ENCODE data around the gene COL26A1.
"Not testable (repeated sequence)": the region's sequence is repeated elsewhere in the genome, so short reads cannot be mapped to it uniquely, and the experiment has no call there.

COL26A1 gene

DNA sequence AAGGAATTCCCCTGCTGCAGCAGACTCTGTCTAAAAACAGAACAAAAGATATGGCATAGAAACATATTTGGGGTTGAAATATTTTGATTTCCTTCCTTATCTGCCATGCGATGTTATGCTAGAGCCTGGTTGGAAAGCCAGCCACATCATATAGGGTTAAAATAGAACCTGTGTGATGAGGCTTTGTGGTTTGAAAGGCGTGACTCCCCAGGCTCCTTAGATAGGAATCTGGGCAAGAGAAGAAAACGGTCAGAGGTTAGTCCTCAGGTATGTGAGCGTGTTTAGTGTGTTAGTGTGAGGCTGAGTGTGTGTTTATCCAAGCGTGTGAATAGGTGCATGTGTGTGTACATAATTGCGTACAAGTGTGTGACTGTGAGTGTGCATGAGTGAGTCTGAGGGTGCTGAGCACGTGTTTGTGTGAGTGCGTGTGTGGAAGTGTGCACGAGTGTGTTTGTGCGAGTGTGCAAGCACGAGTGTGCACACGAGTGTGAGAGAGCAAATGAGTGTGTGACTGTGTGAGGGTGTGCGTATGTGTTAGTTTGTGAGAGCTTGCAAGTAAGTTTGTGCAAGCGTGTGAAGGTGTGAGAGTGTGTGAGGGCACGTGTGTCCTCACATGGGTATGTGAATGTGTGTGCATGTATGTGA lies 79.9 kb downstream of the COL26A1 start:
- DNase-seq (ENCODE audit: low spot score), result no peak

DNA sequence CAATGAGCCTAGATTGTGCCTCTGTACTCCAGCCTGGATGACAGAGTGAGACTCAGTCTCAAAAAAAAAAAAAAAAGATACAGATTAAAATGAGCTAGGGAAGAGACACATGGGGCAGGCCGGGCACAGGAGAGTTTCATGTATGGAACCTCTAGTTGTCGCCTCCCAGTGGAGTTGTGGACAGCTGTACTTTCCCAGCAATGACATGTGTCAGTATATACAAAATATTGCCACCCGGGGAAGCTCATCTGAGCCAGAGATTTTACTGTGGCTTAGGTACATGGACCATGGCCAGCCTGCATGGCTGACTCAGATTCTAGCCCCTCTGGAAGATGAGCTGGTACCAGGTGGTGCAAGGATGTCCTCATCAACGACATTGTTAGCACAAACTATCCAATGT lies 87.4 kb downstream of the COL26A1 start:
- no peak for DNase-seq (ENCODE audit: low spot score)

DNA sequence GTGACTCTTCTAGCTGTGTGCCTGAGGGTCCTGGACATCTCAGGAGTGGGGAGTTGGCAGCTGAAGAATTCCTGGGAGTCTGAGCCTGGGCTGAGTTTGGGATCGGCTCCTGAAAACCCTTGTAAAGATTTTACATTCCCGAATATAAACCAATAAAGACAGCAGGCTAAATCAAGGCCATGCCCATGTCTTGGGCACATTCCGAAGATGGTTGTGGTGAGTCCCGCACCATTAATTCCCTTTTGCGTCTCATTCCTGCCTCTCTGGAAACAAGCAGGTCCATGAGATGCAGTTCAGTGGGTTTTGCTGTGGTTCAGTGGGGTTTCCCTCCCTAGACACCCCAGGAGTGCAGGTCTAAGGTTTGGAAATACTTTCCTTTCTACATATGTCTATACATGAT lies 90.9 kb downstream of the COL26A1 start:
- no peak for DNase-seq (ENCODE audit: low spot score)

DNA sequence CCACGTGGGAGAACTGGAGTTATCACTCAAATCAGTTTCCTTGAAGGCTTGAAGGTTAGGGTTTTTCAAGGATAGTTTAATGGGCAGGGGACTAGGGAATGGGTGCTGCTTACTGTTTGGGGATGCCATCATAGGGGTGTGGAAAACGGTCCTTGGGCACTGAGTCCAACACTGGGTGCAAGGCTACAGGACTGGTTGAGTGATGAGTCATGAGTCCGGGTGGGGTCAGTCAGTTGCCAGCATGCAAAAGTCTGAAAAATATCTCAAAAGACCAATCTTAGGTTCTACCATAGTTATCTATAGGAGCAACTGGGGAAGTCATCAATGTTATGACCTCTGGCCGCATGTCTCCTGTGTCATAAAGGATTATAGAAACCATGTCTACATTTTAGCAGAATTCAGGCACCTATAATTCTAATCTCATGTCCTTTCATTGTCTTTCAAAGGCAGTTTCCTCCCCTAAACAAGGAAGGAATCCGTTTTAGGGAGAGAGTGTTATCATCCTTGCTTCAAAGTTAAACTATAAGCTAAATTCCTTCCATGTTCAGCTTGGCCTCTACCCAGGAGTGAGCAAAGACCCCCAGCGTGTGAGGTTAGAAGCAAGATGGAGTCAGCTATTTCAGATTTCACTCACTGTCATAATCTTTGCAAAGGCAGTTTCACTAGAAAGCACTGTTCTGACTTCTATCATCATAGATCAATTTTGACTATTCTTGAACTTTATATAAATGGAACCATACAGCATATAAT lies 94.5 kb downstream of the COL26A1 start:
- no peak for DNase-seq (ENCODE audit: low spot score)

DNA sequence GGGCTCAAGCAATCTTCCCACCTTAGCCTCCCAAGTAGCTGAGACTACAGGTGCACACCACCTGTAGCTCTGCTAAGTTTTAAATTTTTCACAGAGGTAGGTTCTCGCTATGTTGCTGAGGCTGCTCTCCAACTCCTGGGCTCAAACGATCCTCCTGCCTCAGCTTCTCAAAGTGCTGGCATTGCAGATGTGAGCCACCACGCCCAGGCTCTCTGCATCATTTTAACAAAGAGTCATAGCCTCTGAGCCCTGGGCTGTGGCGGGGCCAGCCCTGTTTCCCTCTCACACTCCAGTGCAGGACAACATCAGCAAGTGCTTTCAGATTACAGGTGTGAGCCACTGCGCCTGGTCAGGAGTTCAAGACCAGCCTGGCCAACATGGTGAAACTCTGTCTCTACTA lies 102.5 kb downstream of the COL26A1 start:
- no peak for DNase-seq (ENCODE audit: low spot score)

DNA sequence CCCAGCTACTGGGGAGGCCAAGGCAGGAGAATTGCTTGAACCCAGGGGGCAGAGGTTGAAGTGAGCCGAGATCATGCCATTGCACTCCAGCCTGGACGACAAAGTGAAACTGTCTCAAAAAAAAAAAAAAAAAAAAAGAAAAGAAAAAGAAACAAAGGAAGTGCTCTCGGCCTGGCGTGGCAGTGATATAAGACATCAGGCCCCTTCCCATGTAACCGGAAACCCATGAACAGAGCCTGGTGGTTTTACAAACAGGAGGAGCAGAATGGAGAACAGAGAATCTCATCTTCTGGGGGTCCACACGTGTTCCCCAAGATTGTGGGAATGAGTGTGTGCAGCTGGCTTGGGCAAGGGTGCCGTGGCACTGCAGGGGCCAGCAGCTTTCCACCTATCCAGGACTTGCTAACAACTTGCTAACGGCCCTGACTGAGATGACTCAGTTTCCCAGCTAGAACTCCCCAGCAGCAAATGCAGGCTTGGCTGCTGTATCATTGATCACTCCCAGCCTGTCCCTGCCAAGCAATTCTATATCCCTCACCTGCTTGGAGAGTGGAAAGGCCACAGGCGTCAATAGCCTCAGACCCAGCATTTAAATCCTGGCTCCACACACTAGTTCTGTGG lies 103.0 kb downstream of the COL26A1 start:
- DNase-seq (ENCODE audit: low spot score), result no peak

DNA sequence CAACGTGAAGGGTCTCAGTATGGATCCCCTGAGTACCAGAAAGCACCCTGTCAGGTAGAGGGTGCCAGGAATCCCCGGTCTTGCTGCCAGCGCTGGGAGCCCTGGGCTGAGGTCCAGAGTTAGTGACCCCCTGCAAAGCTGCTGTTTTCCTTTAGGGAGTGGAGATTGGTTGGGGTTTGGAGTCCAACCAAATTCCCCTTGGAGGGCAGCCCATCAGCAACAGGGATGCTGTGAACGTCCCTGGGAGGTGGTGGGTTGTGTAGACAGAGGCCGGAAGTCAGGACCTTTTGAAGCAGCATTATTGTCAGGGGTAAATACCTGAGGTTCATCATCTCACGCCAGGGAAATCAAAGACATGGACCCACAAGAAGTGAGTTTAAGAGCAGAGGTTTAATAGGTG lies 104.2 kb downstream of the COL26A1 start:
- DNase-seq (ENCODE audit: low spot score), result no peak

DNA sequence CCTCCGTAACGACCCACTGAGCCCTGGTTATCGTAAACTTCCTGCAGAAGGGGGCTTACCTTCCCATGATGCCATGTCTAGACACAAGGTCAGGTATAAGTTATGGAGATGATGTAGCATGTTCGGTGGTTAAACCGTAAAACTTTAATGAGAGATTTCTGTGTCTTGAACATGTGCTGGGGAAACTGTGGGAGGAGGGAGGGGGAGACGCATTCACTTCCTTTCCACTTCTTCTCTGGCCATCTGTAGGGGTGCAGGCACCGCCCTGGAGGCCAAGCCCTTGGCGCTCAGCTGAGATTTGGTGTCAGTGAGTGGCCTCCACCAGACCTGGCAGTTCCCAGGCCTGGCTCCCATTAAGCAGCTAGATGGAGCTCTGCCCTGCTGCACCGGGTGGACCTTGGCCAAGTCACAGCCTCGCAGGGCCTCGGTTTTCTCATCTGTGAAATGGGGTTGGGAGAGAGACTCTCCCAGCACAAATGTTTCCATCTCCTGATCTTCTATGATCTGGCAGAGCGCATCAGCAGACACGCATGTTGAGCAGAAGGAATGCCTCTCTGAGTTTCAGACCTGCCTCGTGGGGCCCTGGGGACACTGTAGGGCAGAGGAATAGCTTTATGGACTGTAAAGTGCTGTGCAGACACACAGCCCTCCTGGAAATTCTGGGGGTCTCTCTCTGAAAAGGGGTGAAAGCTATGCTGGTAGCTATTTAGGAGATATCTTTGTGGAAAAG lies 106.0 kb downstream of the COL26A1 start:
- no peak for DNase-seq (ENCODE audit: low spot score)

DNA sequence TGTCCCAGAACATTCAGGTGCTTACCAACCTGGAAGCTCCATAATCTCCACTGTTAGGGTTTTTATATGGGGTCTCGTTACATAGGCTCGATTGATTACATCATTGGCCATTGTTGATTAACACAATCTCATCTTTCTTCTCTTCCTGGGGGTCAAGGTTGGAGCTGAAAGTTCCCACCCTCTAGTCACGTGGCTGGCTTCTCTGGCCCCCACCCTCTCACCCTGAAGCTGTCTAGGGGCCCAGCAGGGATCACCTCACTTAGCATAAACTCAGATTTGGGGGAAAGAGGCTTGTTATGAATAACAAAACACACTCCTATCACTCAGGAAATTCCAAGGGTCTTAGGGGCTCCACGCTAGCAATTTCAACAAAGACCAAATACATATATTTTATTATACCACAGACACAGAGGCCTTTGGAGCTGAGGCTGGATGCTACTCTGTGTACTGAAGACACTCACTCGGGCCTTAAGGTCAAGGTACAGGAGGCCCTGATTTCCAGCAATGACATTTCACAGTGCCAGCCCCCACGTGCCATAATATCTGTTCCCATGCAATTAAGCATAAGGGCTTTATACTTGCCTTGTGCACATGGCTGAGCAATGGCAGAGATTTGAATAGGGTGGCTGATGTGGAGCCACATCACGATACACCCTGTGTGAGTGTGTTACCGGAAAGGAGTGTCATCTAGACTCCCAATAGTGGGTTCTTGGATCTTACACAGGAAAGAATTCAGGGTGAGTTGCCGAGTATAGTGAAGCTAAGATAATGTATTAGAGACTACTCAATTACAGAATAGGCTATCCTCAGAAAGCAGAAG lies 108.2 kb downstream of the COL26A1 start:
- DNase-seq (ENCODE audit: low spot score), result no peak

DNA sequence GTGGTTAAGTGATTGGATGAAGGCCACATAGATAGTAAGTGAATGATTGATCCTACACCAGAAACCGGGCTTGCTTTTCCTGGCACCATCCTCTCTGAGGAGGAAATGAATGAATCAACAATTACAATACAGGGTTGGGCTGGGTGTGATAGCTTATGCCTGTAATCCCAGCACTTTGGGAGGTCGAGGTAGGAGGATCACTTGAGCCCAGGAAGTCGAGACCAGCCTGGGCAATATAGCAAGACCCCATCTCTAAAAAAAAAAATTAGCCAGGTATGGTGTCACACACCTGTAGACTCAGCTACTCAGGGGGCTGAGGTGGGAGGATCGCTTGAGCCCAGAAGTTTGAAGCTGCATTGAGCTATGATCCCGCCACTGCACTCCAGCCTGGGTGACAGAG lies 111.5 kb downstream of the COL26A1 start:
- no peak for DNase-seq (ENCODE audit: low spot score)

DNA sequence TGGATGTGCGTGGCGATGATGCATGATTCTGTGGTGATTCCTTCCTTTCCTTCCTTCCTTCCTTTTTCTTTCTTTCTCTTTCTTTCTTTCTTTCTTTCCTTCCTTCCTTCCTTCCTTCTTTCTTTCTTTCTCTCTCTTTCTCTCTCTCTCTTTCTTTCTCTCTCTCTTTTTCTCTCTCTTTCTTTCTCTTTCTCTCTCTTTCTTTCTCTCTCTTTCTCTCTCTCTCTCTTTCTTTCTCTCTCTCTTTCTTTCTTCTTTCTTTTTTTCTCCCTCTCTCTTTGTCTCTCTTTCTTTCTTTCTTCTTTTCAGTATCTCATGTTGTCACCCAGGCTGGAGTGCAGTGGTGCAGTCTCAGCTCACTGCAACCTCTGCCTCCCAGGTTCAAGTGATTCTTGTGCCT lies 113.0 kb downstream of the COL26A1 start:
- not testable (repeated sequence) for DNase-seq (ENCODE audit: low spot score)

DNA sequence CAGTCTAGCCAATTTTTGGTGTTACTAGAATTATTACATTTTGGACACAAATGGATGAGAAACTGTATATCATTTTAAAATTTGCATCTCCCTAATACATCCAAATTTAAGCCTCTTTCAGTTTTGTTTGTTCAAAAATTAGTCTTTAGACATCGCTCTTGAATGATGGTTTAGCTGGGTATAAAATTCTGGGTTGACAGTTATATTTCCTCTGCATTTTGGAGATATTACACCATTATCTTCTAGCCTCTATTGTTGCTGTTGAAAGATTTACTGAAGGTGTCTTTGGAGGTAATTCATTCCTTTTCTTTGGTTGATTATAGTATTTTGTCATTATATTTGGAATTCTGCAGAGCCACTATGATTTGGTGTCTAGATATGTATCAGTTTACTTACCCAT lies 116.5 kb downstream of the COL26A1 start:
- no peak for DNase-seq (ENCODE audit: low spot score)

DNA sequence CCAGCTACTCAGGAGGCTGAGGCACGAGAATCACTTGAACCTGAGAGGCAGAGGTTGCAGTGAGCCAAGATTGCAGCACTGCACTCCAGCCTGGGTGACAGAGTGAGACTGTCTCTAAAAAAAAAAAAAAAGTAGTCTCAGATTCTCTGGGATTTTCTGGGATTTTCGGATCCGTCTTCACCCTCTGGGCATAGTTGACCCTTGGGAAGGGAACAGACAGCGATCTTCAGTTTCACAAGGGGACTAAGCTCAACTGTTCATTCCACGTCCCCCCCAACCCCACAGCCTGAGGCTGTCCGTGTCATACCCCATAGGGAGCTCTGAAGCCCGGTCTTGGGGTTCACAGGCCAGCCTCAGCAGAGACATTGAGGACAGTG lies 123.4 kb downstream of the COL26A1 start:
- not testable (repeated sequence) for DNase-seq (ENCODE audit: low spot score)

DNA sequence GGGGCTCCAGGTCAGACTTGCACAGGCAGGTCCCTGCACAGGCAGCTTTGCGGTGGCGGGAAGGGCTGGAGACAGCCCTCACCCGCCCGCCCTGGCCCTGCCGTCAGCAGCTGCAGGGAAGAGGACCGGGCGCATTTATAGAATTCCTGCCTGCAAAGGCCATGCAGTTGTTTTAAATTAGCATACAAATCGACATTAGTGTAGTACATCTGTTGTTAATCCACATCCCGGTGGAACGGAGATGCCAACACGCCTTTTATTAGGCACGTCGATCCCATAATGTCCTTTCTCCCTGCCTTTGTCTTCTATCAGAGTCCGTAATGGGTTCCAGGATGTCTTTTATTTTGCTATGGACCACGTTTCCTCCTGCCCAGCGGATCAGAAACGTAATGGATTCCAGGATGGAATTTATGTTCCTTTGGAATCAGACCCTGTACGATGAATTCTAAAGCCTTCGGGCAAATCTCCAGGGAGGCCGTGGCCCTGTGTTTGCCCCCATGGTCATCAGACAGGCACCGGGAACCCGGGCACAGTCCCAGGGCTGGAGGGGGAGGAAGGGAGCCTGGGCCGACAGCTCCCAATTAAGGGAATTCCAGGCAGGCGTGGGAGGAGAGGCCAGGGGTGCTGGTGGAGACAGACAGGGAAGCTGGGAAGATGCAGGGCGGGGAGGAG lies 123.9 kb downstream of the COL26A1 start:
- no peak for DNase-seq (ENCODE audit: low spot score)

DNA sequence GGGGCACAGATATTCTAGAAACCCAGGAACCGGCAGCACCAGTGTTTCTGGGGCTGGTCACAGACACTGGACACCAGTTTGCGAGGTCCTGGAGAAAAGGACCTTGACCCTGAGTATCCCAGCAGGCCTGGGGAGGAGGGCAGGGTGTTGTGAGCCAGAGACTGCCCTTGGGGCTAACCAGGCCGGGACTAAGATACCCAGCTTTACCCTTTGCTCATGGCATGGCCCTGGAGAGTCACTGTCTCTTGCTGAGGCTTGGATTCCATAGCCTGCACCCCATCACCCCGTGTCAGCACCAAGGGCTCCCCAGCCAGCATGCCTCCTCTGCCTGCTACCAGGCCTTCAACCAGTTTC lies 124.4 kb downstream of the COL26A1 start:
- no peak for DNase-seq (ENCODE audit: low spot score)

DNA sequence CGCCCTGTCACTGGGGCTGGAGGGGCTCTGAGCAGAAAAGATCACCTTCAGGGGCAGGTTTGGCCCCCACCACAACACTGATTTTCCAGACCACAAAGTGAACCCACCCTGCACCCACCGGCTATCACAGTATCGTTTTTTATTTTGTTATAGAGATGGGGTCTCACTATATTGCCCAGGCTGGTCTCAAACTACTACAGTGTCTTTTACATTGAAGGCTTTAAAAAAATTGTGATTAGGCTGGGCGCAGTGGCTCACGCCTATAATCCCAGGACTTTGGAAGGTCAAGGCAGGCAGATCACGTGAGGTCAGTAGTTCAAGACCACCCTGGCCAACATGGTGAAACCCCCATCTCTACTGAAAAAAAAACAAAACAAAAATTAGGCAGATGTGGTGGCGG lies 125.1 kb downstream of the COL26A1 start:
- DNase-seq (ENCODE audit: low spot score), result no peak

DNA sequence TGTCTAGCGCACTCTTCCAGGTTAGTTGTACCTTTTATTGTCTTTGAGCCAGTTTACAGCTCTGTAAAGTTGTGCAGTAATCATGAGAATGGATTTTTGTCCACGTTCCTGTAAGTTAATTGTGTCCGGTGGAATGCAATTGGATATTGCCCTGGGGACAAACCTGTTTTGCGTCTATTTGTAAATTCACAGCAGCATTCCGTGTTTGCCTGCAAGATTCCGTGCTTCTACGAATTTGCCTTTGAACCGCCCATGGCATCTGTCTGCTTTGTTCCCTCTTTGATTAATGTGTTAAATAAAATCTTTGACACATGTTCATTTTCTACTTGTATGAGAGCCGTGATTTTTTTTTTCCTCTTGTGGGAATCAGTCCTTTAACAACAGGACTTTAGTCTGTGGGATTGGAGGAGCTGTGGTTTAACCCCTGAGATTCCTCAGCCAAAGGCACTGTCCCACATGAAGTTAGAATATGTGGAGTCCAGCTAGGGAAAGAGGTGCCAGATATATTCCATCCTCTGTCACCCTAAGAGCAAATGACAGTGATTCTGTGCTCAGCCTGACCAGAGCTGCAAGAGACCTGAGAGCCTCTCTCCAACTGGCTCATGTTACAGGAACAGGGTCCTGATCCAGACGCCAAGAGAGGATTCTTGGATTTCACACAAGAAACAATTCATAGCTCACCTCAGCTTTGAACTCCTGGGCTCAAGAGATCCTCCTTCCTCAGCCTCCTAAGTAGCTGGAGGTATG lies 126.3 kb downstream of the COL26A1 start:
- no peak for DNase-seq (ENCODE audit: low spot score)

DNA sequence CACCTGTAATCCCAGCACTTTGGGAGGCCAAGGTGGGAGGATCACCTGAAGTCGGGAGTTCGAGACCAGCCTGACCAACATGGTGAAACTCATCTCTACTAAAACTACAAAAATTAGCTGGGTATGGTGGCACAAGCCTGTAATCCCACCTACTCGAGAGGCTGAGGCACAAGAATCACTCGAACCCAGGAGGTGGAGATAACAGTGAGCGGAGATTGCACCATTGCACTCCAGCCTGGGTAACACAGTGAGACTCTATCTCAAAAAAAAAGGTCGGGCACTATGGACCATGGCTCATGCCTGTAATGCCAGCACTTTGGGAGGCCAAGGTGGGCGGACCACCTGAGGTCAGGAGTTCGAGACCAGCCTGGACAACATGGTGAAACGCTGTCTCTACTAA lies 127.8 kb downstream of the COL26A1 start:
- DNase-seq (ENCODE audit: low spot score), result not testable (repeated sequence)

DNA sequence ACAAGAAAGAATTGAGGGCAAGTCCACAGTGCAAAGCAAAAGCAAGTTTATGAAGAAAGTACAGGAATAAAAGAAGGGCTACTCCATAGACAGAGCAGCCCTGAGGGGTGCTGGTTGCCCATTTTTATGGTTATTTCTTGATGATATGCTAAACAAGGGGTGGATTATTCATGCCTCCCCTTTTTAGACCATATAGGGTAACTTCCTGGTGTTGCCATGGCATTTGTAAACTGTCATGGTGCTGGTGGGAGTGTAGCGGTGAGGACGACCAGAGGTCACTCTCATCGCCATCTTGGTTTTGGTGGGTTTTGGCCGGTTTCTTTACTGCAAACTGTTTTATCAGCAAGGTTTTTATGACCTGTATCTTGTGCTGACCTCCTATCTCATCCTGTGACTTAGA lies 128.8 kb downstream of the COL26A1 start:
- DNase-seq (ENCODE audit: low spot score), result not testable (repeated sequence)

DNA sequence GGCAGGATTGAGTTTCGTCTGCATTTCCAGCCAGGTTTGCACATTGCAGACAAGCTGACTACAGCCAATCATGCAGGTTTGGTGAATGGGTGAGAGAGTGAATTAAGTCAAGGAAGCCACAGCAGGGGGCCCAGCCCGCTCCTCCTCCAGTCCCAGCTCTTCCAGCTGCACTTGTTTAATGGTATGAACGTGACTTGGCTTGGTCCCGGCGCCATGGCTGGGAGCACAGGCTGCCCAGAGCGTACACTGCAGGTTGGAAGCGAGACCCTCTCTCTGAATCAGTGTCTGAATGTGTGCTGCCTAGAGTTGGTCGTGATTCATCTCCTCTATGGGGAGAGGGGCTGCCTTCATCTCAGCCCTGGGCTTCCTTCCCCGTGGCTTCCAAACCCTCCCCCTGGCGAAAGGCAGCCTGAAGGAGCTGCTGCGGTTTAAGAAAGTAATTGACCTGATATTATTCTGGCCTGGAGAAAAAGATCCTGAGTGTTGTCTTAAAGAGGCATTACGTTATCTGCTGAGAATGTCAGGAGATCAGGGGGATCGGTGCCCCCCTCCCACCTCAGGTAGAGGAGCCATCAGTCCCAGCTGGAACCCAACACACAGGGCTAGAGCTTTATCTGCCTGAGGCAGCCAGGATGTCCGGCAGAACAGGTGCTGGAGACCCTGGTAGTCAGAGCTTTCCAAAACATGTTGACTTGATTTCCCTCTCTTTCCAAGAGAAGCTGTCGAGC lies 132.1 kb downstream of the COL26A1 start:
- DNase-seq (ENCODE audit: low spot score), result no peak

All from NAMALWA (cell line).